ENCODE data around the gene SMG7.

GRCh38 chr1:183435497-183435896, 36.8 kb upstream of the SMG7 start:
- TF ChIP-seq POLR2A (IDR thresholded peaks at IDR 0.05): no peak
- no peak for TF ChIP-seq CTCF (IDR thresholded peaks at IDR 0.05)

Measured in tibial nerve (tissue), 3 donors.